SK-N-SH (cell line): ENCODE data around the gene INPP5B. TPM values are rescaled to one million over a fixed set of nuclear protein-coding genes. Genes with fewer than 3 reads are reported as not detected.

Source experiments
- CTCF ChIA-PET: fragments of 300-600, 350-600 bp; formaldehyde crosslinking; extraction: SDS; loops from one replicate; lab custom pipeline; 2021; lab: Yijun Ruan, JAX
- POLR2A ChIA-PET: fragments of 350-600 bp; sonication (Branson Sonifier 250); formaldehyde crosslinking; extraction: SDS; loops from one replicate; lab custom pipeline; 2020; ENCODE audit warnings: antibody characterized with exemption, inconsistent platforms; lab: Yijun Ruan, JAX
- DNase-seq: peaks from one replicate; pipeline ENCODE4 v3.0.0; 2012
- H2AFZ ChIP-seq: fragments of 200-600 bp; sonication (generic); 2 replicates; pipeline ENCODE4 v1.8.1; 2016; ENCODE audit warnings: antibody characterized with exemption, mild to moderate bottlenecking, low read depth
- H3F3A ChIP-seq: fragments of 200-600 bp; sonication (generic); replicated peaks from 2 replicates; pipeline ENCODE3; 2016; ENCODE audit warnings: antibody characterized with exemption, mild to moderate bottlenecking; ENCODE audit not compliant: insufficient read depth
- H3K27ac ChIP-seq, 2 experiments: fragments of 200-500 bp in 1 of 2; fragments of 200-600 bp in 1 of 2; sonication (Bioruptor generic) in 1 of 2; sonication (generic), shearing (Covaris generic) in 1 of 2; 2 replicates each; pipeline versions ENCODE4 v1.5.1 to v1.6.1; 2014 to 2016; ENCODE audit warnings: low read depth in 2 of 2, inconsistent platforms in 1 of 2, low read length in 1 of 2, mild to moderate bottlenecking in 1 of 2, mixed read lengths in 1 of 2
- H3K27me3 ChIP-seq: fragments of 200-600 bp; sonication (generic), shearing (Covaris generic); 2 replicates; pipeline ENCODE4 v1.6.1; 2016; ENCODE audit warnings: mixed run types; ENCODE audit not compliant: insufficient read depth
- H3K36me3 ChIP-seq, 2 experiments: fragments of 200-500 bp in 1 of 2; fragments of 200-600 bp in 1 of 2; sonication (Bioruptor generic) in 1 of 2; sonication (generic) in 1 of 2; replicated peaks in 1 of 2; 2 replicates each; pipeline versions ENCODE3 to v1.5.1; 2014 to 2016; ENCODE audit warnings: low read length in 1 of 2, mild to moderate bottlenecking in 1 of 2; ENCODE audit not compliant: insufficient read depth in 2 of 2, control insufficient read depth in 1 of 2
- H3K4me1 ChIP-seq, 2 experiments: fragments of 200-500 bp in 1 of 2; fragments of 200-600 bp in 1 of 2; sonication (Bioruptor generic) in 1 of 2; sonication (generic), shearing (Covaris generic) in 1 of 2; 2 replicates each; pipeline versions ENCODE4 v1.5.1 to v1.6.1; 2014 to 2016; ENCODE audit warnings: low read depth in 1 of 2, low read length in 1 of 2, mixed run types in 1 of 2; ENCODE audit not compliant: insufficient read depth in 2 of 2, control insufficient read depth in 1 of 2
- H3K4me2 ChIP-seq: fragments of 200-600 bp; sonication (generic), shearing (Covaris generic); 2 replicates; pipeline ENCODE4 v1.6.1; 2017; ENCODE audit warnings: mixed run types
- H3K4me3 ChIP-seq, 2 experiments: fragments of 200-500 bp in 1 of 2; fragments of 200-600 bp in 1 of 2; sonication (Bioruptor generic) in 1 of 2; sonication (generic), shearing (Covaris generic) in 1 of 2; 2 replicates each; pipeline versions ENCODE4 v1.5.1 to v1.8.1; 2014 to 2016; ENCODE audit warnings: low read depth in 2 of 2, inconsistent platforms in 1 of 2, low read length in 1 of 2, mild to moderate bottlenecking in 1 of 2, mixed read lengths in 1 of 2, moderate library complexity in 1 of 2
- H3K79me2 ChIP-seq: fragments of 200-600 bp; sonication (generic); 2 replicates; pipeline ENCODE4 v1.8.1; 2017; ENCODE audit warnings: mild to moderate bottlenecking; ENCODE audit not compliant: insufficient read depth
- H3K9ac ChIP-seq: fragments of 200-600 bp; sonication (generic); 2 replicates; pipeline ENCODE4 v1.6.1; 2017; ENCODE audit warnings: mixed run types
- H3K9me2 ChIP-seq: fragments of 200-600 bp; sonication (generic); 2 replicates; pipeline ENCODE4 v1.6.1; 2017; ENCODE audit warnings: mixed run types
- H3K9me3 ChIP-seq: fragments of 200-600 bp; sonication (generic); 2 replicates; pipeline ENCODE4 v1.6.1; 2017; ENCODE audit warnings: mixed run types, mild to moderate bottlenecking, moderate library complexity
- H4K20me1 ChIP-seq: fragments of 200-600 bp; sonication (generic); 2 replicates; pipeline ENCODE4 v1.6.1; 2017; ENCODE audit warnings: mild to moderate bottlenecking, mixed run types; ENCODE audit not compliant: insufficient read depth
- CHD2 ChIP-seq: fragments of 150-350 bp; IDR thresholded peaks from 2 replicates; pipeline ENCODE4 v1.6.1; 2018; ENCODE audit warnings: low read length; ENCODE audit not compliant: partially characterized antibody
- GABPA ChIP-seq: IDR thresholded peaks from 2 replicates; pipeline ENCODE4 v1.4.0; 2012; ENCODE audit warnings: low read depth, mild to moderate bottlenecking
- GATA2 ChIP-seq: sonication (generic); formaldehyde crosslinking; IDR thresholded peaks from 2 replicates; pipeline ENCODE4 v1.5.0; 2020; ENCODE audit warnings: mild to moderate bottlenecking, missing genetic modification reagents
- JUND ChIP-seq: IDR thresholded peaks from 2 replicates; pipeline ENCODE4 v1.4.0; 2012
- NFIC ChIP-seq: IDR thresholded peaks from 2 replicates; pipeline ENCODE4 v1.4.0; 2012; ENCODE audit warnings: borderline replicate concordance
- POLR2AphosphoS5 ChIP-seq: IDR thresholded peaks from 2 replicates; pipeline ENCODE4 v1.6.1; 2012; ENCODE audit warnings: low read depth, low read length
- SMC3 ChIP-seq: IDR thresholded peaks from 2 replicates; pipeline ENCODE4 v1.6.1; 2012; ENCODE audit warnings: low read depth, low read length, improper control_type of control experiment
- TCF12 ChIP-seq: IDR thresholded peaks from 2 replicates; pipeline ENCODE4 v1.4.0; 2012
- WGBS: methylation state at CpG from one replicate; pipeline ENCODE4 v1.1.6; 2017; ENCODE audit warnings: low lambda C conversion rate; 5-methylcytosine and 5-hydroxymethylcytosine counted together
- polyA plus RNA-seq, 3 experiments: library from polyadenylated mRNA; depleted of rRNA; stranded (reverse); fragments of >200 nt; gene quantifications; 2 replicates each; pipeline ENCODE4 v1.2.3, GENCODE V29; 2012
- TF ChIP-seq, protein P1 (sequence below): IDR thresholded peaks from 2 replicates; pipeline ENCODE4 v1.4.0; 2012; ENCODE audit warnings: low read depth, borderline replicate concordance
- TF ChIP-seq, protein P2 (sequence below): IDR thresholded peaks from 2 replicates; pipeline ENCODE4 v1.6.1; 2012; ENCODE audit warnings: mild to moderate bottlenecking, low read depth, low read length, moderate library complexity

Gene INPP5B
- polyA plus RNA-seq, 1 of the 3 experiments (the other 2 are of a cell fraction) = 10.5 TPM

- H3K4me1 ChIP-seq = peaks cover 5 to 6% of the 10 kb centered on the region in 2 experiments; a peak in 2 of 4 replicates
- no peak for TF ChIP-seq TCF12
- TF ChIP-seq SMC3 = no peak
- TF ChIP-seq JUND = no peak
- TF ChIP-seq, protein P1, sequence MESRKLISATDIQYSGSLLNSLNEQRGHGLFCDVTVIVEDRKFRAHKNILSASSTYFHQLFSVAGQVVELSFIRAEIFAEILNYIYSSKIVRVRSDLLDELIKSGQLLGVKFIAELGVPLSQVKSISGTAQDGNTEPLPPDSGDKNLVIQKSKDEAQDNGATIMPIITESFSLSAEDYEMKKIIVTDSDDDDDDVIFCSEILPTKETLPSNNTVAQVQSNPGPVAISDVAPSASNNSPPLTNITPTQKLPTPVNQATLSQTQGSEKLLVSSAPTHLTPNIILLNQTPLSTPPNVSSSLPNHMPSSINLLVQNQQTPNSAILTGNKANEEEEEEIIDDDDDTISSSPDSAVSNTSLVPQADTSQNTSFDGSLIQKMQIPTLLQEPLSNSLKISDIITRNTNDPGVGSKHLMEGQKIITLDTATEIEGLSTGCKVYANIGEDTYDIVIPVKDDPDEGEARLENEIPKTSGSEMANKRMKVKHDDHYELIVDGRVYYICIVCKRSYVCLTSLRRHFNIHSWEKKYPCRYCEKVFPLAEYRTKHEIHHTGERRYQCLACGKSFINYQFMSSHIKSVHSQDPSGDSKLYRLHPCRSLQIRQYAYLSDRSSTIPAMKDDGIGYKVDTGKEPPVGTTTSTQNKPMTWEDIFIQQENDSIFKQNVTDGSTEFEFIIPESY = no peak
- TF ChIP-seq, protein P2, sequence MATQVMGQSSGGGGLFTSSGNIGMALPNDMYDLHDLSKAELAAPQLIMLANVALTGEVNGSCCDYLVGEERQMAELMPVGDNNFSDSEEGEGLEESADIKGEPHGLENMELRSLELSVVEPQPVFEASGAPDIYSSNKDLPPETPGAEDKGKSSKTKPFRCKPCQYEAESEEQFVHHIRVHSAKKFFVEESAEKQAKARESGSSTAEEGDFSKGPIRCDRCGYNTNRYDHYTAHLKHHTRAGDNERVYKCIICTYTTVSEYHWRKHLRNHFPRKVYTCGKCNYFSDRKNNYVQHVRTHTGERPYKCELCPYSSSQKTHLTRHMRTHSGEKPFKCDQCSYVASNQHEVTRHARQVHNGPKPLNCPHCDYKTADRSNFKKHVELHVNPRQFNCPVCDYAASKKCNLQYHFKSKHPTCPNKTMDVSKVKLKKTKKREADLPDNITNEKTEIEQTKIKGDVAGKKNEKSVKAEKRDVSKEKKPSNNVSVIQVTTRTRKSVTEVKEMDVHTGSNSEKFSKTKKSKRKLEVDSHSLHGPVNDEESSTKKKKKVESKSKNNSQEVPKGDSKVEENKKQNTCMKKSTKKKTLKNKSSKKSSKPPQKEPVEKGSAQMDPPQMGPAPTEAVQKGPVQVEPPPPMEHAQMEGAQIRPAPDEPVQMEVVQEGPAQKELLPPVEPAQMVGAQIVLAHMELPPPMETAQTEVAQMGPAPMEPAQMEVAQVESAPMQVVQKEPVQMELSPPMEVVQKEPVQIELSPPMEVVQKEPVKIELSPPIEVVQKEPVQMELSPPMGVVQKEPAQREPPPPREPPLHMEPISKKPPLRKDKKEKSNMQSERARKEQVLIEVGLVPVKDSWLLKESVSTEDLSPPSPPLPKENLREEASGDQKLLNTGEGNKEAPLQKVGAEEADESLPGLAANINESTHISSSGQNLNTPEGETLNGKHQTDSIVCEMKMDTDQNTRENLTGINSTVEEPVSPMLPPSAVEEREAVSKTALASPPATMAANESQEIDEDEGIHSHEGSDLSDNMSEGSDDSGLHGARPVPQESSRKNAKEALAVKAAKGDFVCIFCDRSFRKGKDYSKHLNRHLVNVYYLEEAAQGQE = no peak
- TF ChIP-seq GABPA = no peak
- TF ChIP-seq NFIC = no peak
- TF ChIP-seq, all 33 proteins: peak for 0
- ChIA-PET CTCF (interaction anchor here (1.3 kb wide), 1 partner anchor 60 kb away, joined by 3 read pairs; no protein-coding TSS in a partner anchor), POLR2A (no interaction called here)
- Histone ChIP-seq H3K36me3 (peaks cover 0 to 20% of the 10 kb centered on the region in 2 experiments), H3K79me2 (peaks cover 44% of the 10 kb centered on the region), H4K20me1 (no peaks in the 10 kb centered on the region), H2AFZ (no peak overlapping the region), H3F3A (peaks cover 26% of the 10 kb centered on the region), H3K27me3 (no peaks in the 10 kb centered on the region), H3K27ac (no peak overlapping the region), H3K9me2 (no peaks in the 10 kb centered on the region), H3K9ac (peak overlapping the region; percentile 71; the same call in 1 of the 2 replicates), H3K4me2 (peak overlapping the region; percentile 87), H3K4me3 (peak overlapping the region; percentile 66 to 70; a peak in 3 of 4 replicates), H3K9me3 (no peaks in the 10 kb centered on the region)
- no peak for DNase-seq
- 90% methylated on average over 13 of the region's 13 CpGs for WGBS
These were observed 16.4 kb downstream of the INPP5B start for GRCh38 chr1:37930246-37931101.

- no peak overlapping the region for H3K9ac ChIP-seq
- TF ChIP-seq GATA2 (CRISPR knock-in tag) = no peak
- TF ChIP-seq CHD2 = no peak
- no peak for TF ChIP-seq POLR2AphosphoS5
- H3K27ac ChIP-seq = no peak overlapping the region
- H3K79me2 ChIP-seq = peaks cover 43% of the 10 kb centered on the region
- no peaks in the 10 kb centered on the region for H3K9me2 ChIP-seq
- ChIA-PET POLR2A (no interaction called here), CTCF (interaction anchor here (1.3 to 1.4 kb wide), 2 partner anchors 11 to 67 kb away, joined by 3 read pairs; partner anchors contain the start of gene MTF1)
- H3K27me3 ChIP-seq = no peaks in the 10 kb centered on the region
- no peak overlapping the region for H3K4me3 ChIP-seq
- no peaks in the 10 kb centered on the region for H3K9me3 ChIP-seq
- no peak overlapping the region for H3K4me2 ChIP-seq
- H4K20me1 ChIP-seq = no peaks in the 10 kb centered on the region
- H3F3A ChIP-seq = peaks cover 8% of the 10 kb centered on the region
- H3K4me1 ChIP-seq = peaks cover 5 to 6% of the 10 kb centered on the region in 2 experiments; a peak in 2 of 4 replicates
- DNase-seq = no peak
- 85% methylated on average over 13 of the region's 13 CpGs for WGBS
- H2AFZ ChIP-seq = no peak overlapping the region
- peaks cover 3 to 20% of the 10 kb centered on the region in 2 experiments for H3K36me3 ChIP-seq
These were observed 20.6 kb downstream of the INPP5B start for GRCh38 chr1:37926038-37926924.
